HCT116 (cell line): ENCODE measurements around the gene SGK1. TPM values are rescaled to one million over a fixed set of nuclear protein-coding genes. Genes with fewer than 3 reads are reported as not detected.

Experiments
- ATAC-seq: fragments of 200-7000 bp; cut with Tn5 transposase; 2 replicates; pipeline ENCODE4 v1.9.1; 2020; ENCODE audit warnings: mild to moderate bottlenecking, moderate library complexity
- BruUV-seq: library from RNA; stranded (reverse); fragments of 400-500 nt; replicated peaks from 2 replicates; lab custom pipeline; 2021; lab: Mats Ljungman, UMichigan
- CTCF ChIA-PET: fragments of 300-600 bp; sonication (Branson Sonifier 250); formaldehyde crosslinking; loops from one replicate; lab custom pipeline; 2021; ENCODE audit warnings: antibody characterized with exemption; lab: Charles Lee
- POLR2A ChIA-PET: fragments of 300-600, 350-600 bp; sonication (Branson Sonifier 250); formaldehyde crosslinking; loops from one replicate; lab custom pipeline; 2021; ENCODE audit warnings: antibody characterized with exemption; lab: Charles Lee
- RAD21 ChIA-PET, 2 experiments: fragments of 300-600 bp; sonication (Branson Sonifier 250); formaldehyde crosslinking; loops; one replicate each; lab custom pipeline; 2023; ENCODE audit warnings: low total read pairs in 2 of 2; ENCODE audit not compliant: uncharacterized antibody in 2 of 2, unreplicated experiment in 2 of 2, low non-redundant PET in 1 of 2; lab: Charles Lee
- DNase-seq: peaks from one replicate; pipeline ENCODE4 v3.0.0-alpha.2; 2010; ENCODE audit warnings: low read depth, low spot score
- H2AFZ ChIP-seq: fragments of 200-600 bp; shearing (Covaris generic), sonication (generic); 2 replicates; pipeline ENCODE4 v1.6.1; 2017; ENCODE audit warnings: low read depth, mixed run types, mixed read lengths, antibody characterized with exemption, low read length; ENCODE audit not compliant: poor library complexity, severe bottlenecking
- H3K27ac ChIP-seq: 2 replicates; pipeline ENCODE4 v1.5.1; 2012; ENCODE audit warnings: low read depth, low read length
- H3K27me3 ChIP-seq: fragments of 200-600 bp; sonication (generic); 2 replicates; pipeline ENCODE4 v1.6.1; 2016; ENCODE audit warnings: mixed run types, low read length, mixed read lengths; ENCODE audit not compliant: insufficient read depth
- H3K36me3 ChIP-seq, 2 experiments: fragments of 200-500 bp in 1 of 2; fragments of 200-600 bp in 1 of 2; sonication (Bioruptor generic) in 1 of 2; sonication (generic) in 1 of 2; 2 replicates each; pipeline versions ENCODE4 v1.5.1 to v1.6.1; 2014 to 2016; ENCODE audit warnings: low read length in 2 of 2, inconsistent platforms in 1 of 2, mixed read lengths in 1 of 2, mixed run types in 1 of 2; ENCODE audit not compliant: insufficient read depth in 2 of 2, control insufficient read depth in 1 of 2
- H3K4me1 ChIP-seq, 2 experiments: fragments of 200-600 bp in 1 of 2; sonication (generic) in 1 of 2; 2 replicates each; pipeline versions ENCODE4 v1.5.1 to v1.6.1; 2012 to 2017; ENCODE audit warnings: low read length in 2 of 2, inconsistent platforms in 1 of 2, mild to moderate bottlenecking in 1 of 2, mixed read lengths in 1 of 2, mixed run types in 1 of 2, moderate library complexity in 1 of 2; ENCODE audit not compliant: insufficient read depth in 2 of 2, control insufficient read depth in 1 of 2
- H3K4me2 ChIP-seq: fragments of 200-600 bp; sonication (generic); 2 replicates; pipeline ENCODE4 v1.6.1; 2017; ENCODE audit warnings: mixed run types, low read length, mixed read lengths
- H3K4me3 ChIP-seq, 2 experiments: fragments of 200-600 bp in 1 of 2; sonication (generic) in 1 of 2; replicated peaks in 1 of 2; 2 replicates each; pipeline ENCODE4 v1.5.1; 2011 to 2016; ENCODE audit warnings: low read length in 2 of 2, control low read depth in 1 of 2, low read depth in 1 of 2, mild to moderate bottlenecking in 1 of 2, mixed read lengths in 1 of 2, mixed run types in 1 of 2
- H3K79me2 ChIP-seq: fragments of 200-600 bp; sonication (generic); 2 replicates; pipeline ENCODE4 v1.6.1; 2017; ENCODE audit warnings: mild to moderate bottlenecking, mixed run types, low read length, moderate library complexity, mixed read lengths; ENCODE audit not compliant: insufficient read depth
- H3K9ac ChIP-seq: fragments of 200-600 bp; sonication (generic); 2 replicates; pipeline ENCODE4 v1.6.1; 2016; ENCODE audit warnings: low read length, mixed read lengths
- H3K9me2 ChIP-seq: fragments of 200-600 bp; sonication (generic), shearing (Covaris generic); 2 replicates; pipeline ENCODE4 v1.6.1; 2017; ENCODE audit warnings: mixed run types, mild to moderate bottlenecking, moderate library complexity; ENCODE audit not compliant: insufficient read depth
- H3K9me3 ChIP-seq, 2 experiments: fragments of 200-500 bp in 1 of 2; fragments of 200-600 bp in 1 of 2; sonication (Bioruptor generic) in 1 of 2; sonication (generic) in 1 of 2; 2 replicates each; pipeline ENCODE4 v1.6.1; 2014 to 2017; ENCODE audit warnings: low read length in 2 of 2, mixed read lengths in 2 of 2, inconsistent platforms in 1 of 2, low read depth in 1 of 2, mild to moderate bottlenecking in 1 of 2, mixed run types in 1 of 2, moderate library complexity in 1 of 2; ENCODE audit not compliant: control insufficient read depth in 1 of 2, insufficient read depth in 1 of 2
- H4K20me1 ChIP-seq: fragments of 200-600 bp; sonication (generic), shearing (Covaris generic); 2 replicates; pipeline ENCODE4 v1.6.1; 2017; ENCODE audit warnings: mixed run types, mild to moderate bottlenecking, moderate library complexity; ENCODE audit not compliant: insufficient read depth
- CBX3 ChIP-seq: IDR thresholded peaks from 2 replicates; pipeline ENCODE4 v1.6.1; 2012; ENCODE audit warnings: low read depth
- CTCF ChIP-seq, 3 experiments: fragments of 200-600 bp in 1 of 3; sonication (generic) in 1 of 3; IDR thresholded peaks in 2 of 3; conservative IDR thresholded peaks in 1 of 3; 2 replicates each; pipeline ENCODE4 v1.5.1; 2012 to 2017; ENCODE audit warnings: low read depth in 2 of 3, low read length in 2 of 3, antibody characterized with exemption in 1 of 3, borderline replicate concordance in 1 of 3, control low read depth in 1 of 3, mild to moderate bottlenecking in 1 of 3, mixed read lengths in 1 of 3, mixed run types in 1 of 3, moderate library complexity in 1 of 3; ENCODE audit not compliant: insufficient read depth in 1 of 3
- EGR1 ChIP-seq: IDR thresholded peaks from 2 replicates; pipeline ENCODE4 v1.6.1; 2012; ENCODE audit warnings: low read depth
- ELF1 ChIP-seq: IDR thresholded peaks from 2 replicates; pipeline ENCODE4 v1.6.1; 2012; ENCODE audit warnings: low read depth, borderline replicate concordance
- EZH2phosphoT487 ChIP-seq: fragments of 200-600 bp; IDR thresholded peaks from 2 replicates; pipeline ENCODE4 v1.6.1; 2018; ENCODE audit warnings: antibody characterized with exemption, borderline replicate concordance
- JUND ChIP-seq: IDR thresholded peaks from 2 replicates; pipeline ENCODE4 v1.6.1; 2012
- MAX ChIP-seq: IDR thresholded peaks from 2 replicates; pipeline ENCODE4 v1.6.1; 2012
- POLR2A ChIP-seq: IDR thresholded peaks from 2 replicates; pipeline ENCODE4 v1.7.0; 2011; ENCODE audit warnings: borderline replicate concordance; ENCODE audit not compliant: insufficient read depth, insufficient read length; ENCODE audit errors: extremely low read depth
- POLR2AphosphoS5 ChIP-seq: IDR thresholded peaks from 2 replicates; pipeline ENCODE4 v1.6.1; 2011; ENCODE audit warnings: mild to moderate bottlenecking, low read depth, low read length, moderate library complexity
- REST ChIP-seq: IDR thresholded peaks from 2 replicates; pipeline ENCODE4 v1.6.1; 2012; ENCODE audit warnings: low read depth
- SP1 ChIP-seq: IDR thresholded peaks from 2 replicates; pipeline ENCODE4 v1.6.1; 2012; ENCODE audit warnings: low read depth
- ZBTB33 ChIP-seq: IDR thresholded peaks from 2 replicates; pipeline ENCODE4 v1.6.1; 2011; ENCODE audit warnings: mild to moderate bottlenecking, low read length, moderate library complexity; ENCODE audit not compliant: insufficient replicate concordance; ENCODE audit errors: extremely low read depth
- intact Hi-C: fragments of 100-400 bp; cut with micrococcal nuclease; formaldehyde crosslinking; loops from 2 replicates; pipeline ENCODE4 v1.10.0; 2022
- total RNA-seq: library from RNA; stranded (reverse); gene quantifications from one replicate; pipeline ENCODE4 v1.2.1, GENCODE V29; 2021; ENCODE audit not compliant: unreplicated experiment

SGK1 gene
- total RNA-seq, 1 experiment from 2014 or later = 4.5 TPM

GRCh38 chr6:134245706-134246105 is 72.2 kb downstream of the SGK1 start (continued):
- TF ChIP-seq CTCF (IDR thresholded peaks at IDR 0.05 in 2 of 3, conservative IDR thresholded peaks at IDR 0.05 in 1 of 3; ENCODE audit: borderline replicate concordance in 1 of 3, insufficient read depth in 1 of 3, low read depth in 2 of 3, low read length in 2 of 3) = no peak
- no peak for TF ChIP-seq EGR1
- TF ChIP-seq REST = no peak

GRCh38 chr6:134245041-134245440 is 72.9 kb downstream of the SGK1 start:
- CTCF ChIA-PET = no interaction called here
- H3K4me2 ChIP-seq = no peak overlapping the region

More at GRCh38 chr6:134245041-134245440, 72.9 kb downstream of the SGK1 start:
- Histone ChIP-seq H4K20me1 (no peaks in the 10 kb centered on the region), H3K79me2 (no peaks in the 10 kb centered on the region), H3K9me3 (no peaks in the 10 kb centered on the region), H3K27me3 (no peaks in the 10 kb centered on the region), H2AFZ (no peak overlapping the region), H3K4me3 (no peak overlapping the region), H3K27ac (no peak overlapping the region), H3K36me3 (no peaks in the 10 kb centered on the region), H3K9me2 (no peaks in the 10 kb centered on the region), H3K4me1 (no peaks in the 10 kb centered on the region), H3K9ac (no peak overlapping the region)
- BruUV-seq = no TSS peak
- TF ChIP-seq POLR2A (no peak), MAX (no peak), EZH2phosphoT487 (no peak), ELF1 (no peak), POLR2AphosphoS5 (no peak), CBX3 (no peak), JUND (no peak), REST (no peak), SP1 (no peak), ZBTB33 (no peak)
- DNase-seq (no peak), ATAC-seq (no peak)
- intact Hi-C loops = no loop called here
- ChIA-PET POLR2A (no interaction called here), RAD21 (no interaction called here)
